NCI-H146 (cell line): ENCODE data around the gene GNG14.
"Not testable (repeated sequence)": the region's sequence is repeated elsewhere in the genome, so short reads cannot be mapped to it uniquely, and the experiment has no call there.

Experiments used
- DNase-seq: peaks from one replicate; lab custom pipeline; 2025; lab: John Stamatoyannopoulos, UW

GNG14 gene

GRCh38 chr19:12667731-12668302 lies 20.0 kb upstream of the GNG14 start:
- DNase-seq, result no peak

GRCh38 chr19:12668346-12668745 lies 19.5 kb upstream of the GNG14 start:
- no peak for DNase-seq

GRCh38 chr19:12668932-12669269 lies 18.9 kb upstream of the GNG14 start:
- DNase-seq, result peak; percentile 71

- DNase-seq, result peak; percentile 86
Observed at GRCh38 chr19:12669270-12670158, 18.3 kb upstream of the GNG14 start.

- no peak for DNase-seq
Observed at GRCh38 chr19:12670159-12670928, 17.5 kb upstream of the GNG14 start.

- no peak for DNase-seq
Observed at GRCh38 chr19:12672744-12673143, 15.1 kb upstream of the GNG14 start.

GRCh38 chr19:12675399-12675798 lies 12.4 kb upstream of the GNG14 start:
- DNase-seq, result no peak

GRCh38 chr19:12675940-12676339 lies 11.9 kb upstream of the GNG14 start:
- DNase-seq, result no peak

- peak; percentile 89 for DNase-seq
Observed at GRCh38 chr19:12676384-12676792, 11.4 kb upstream of the GNG14 start.

GRCh38 chr19:12676928-12677327 lies 10.9 kb upstream of the GNG14 start:
- no peak for DNase-seq

- not testable (repeated sequence) for DNase-seq
Observed at GRCh38 chr19:12678039-12678438, 9.8 kb upstream of the GNG14 start.

GRCh38 chr19:12680034-12680433 lies 7.8 kb upstream of the GNG14 start:
- DNase-seq, result no peak

- DNase-seq, result peak; percentile 99
Observed at GRCh38 chr19:12681074-12681987, 6.5 kb upstream of the GNG14 start, which contains the start of gene DHPS. TSS of gene DHPS (minus strand) at chr19:12681880. CDS start at chr19:12681766, 114 bp downstream.

- DNase-seq, result no peak
Observed at GRCh38 chr19:12685831-12686230, 2.0 kb upstream of the GNG14 start.

- no peak for DNase-seq
Observed at GRCh38 chr19:12689012-12689411, 1.2 kb downstream of the GNG14 start.

- DNase-seq, result no peak
Observed at GRCh38 chr19:12689581-12690216, 1.9 kb downstream of the GNG14 start.

- no peak for DNase-seq
Observed at GRCh38 chr19:12692960-12693359, 5.2 kb downstream of the GNG14 start.

GRCh38 chr19:12694641-12695040 lies 6.8 kb downstream of the GNG14 start:
- DNase-seq, result no peak

GRCh38 chr19:12695096-12695495 lies 7.3 kb downstream of the GNG14 start:
- no peak for DNase-seq

- DNase-seq, result no peak
Observed at GRCh38 chr19:12695514-12695913, 7.7 kb downstream of the GNG14 start.

- peak; percentile 34 for DNase-seq
Observed at GRCh38 chr19:12695997-12696365, 8.2 kb downstream of the GNG14 start.
